ENCODE data around the gene KRT10.

Gene KRT10

DNA sequence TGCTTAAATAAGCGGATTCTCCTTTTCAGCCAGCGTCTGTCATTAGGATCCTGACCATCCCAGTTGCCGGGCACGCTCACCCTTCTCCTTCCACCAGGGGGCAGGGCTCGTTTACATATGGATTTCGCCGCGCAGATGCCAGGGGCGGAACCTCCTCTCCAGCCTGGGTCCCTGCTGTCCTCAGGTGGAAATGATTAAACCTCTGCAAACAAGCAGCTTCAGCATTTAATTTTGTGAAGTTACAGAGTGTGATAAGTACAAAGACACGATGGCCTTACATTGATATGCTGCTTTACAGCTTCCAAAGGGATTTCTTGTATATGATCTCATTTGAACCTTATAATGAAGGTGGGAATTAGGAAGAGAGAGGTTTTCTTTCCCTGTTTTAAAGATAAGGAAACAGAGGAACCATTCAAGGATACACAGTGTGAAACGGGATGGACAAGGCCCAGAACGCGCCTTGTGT, 18.8 kb downstream of the KRT10 start:
- peak; percentile 72 for DNase-seq

DNA sequence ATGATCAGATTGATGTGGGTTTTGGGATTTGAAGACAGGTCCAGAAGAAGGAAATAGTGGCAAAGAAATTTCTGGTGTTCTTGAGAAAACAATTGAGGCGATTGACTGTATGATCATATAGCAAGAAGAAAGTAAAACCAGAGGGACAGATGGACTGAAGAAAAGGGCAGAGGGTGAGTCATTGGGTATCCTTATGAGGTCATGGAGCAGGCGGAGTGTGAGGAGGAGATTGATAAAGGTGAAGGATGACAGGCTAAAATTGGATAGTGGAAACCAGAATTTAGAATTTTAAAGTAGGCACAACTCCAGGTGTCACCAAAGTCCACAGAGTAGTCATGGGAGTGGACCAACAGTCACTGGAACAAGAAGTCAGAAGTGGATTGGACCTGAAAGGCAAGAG, 21.3 kb downstream of the KRT10 start:
- DNase-seq = no peak

DNA sequence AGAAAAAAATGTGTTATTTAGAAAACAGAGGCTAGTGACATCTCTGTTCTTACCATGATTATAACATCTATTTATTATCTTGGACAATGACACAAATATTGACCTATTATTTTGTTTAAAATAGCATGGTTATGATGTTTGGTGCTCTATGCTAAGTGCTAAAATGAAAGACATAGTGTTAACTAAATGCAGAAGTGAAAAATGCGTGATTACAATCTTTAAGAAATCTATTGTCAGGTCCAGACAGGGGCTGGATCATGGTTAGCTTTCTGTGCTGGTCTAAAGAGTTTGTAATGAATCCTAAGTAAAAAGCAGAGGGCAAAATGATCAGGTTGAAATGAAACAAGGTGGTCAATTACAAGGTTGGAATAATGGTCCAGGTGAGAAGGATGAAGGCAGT, 22.0 kb downstream of the KRT10 start:
- no peak for DNase-seq

DNA sequence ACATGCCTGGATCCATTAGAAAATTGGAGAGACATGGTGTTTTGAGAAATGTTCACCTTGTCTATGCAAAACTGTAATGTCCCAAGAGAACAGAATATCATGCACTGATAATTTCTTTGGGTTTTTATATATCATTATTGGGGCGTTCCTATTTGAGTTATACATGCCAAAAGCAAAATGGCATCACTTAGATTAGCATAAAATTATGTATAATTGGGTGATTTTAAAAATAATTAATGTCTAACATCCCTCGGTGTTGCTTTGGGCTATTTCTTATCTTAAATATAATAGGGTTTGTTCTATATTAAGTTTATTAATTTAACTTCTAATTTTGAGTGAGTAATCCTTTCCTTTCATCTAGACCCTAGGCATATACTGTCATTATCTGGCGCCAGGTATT, 22.6 kb downstream of the KRT10 start, which contains the start of gene KRT28:
KRT28 (minus strand) TSS at position 101 of the 400 bp plus-strand sequence; CDS start at position 35, 66 bp downstream.
- no peak for DNase-seq

DNA sequence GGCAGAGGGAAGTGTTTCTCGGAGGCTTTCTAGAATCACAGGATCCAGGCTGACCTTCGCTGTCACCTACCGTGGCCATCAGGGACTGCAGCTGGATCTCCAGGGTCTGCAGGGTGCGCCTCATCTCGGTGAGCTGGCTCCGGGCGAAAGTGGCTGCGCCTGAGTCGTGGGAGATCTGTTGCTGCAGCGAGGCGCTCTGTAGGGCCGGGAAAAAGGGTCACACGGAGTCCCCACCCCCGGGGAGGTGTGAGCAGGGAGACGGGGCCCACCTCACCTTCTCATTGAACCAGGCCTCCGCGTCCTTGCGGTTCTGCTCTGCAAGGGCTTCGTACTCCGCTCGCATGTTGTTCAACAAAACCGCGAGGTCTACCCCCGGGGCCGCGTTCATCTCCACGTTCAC, 25.6 kb downstream of the KRT10 start:
- no peak for DNase-seq

DNA sequence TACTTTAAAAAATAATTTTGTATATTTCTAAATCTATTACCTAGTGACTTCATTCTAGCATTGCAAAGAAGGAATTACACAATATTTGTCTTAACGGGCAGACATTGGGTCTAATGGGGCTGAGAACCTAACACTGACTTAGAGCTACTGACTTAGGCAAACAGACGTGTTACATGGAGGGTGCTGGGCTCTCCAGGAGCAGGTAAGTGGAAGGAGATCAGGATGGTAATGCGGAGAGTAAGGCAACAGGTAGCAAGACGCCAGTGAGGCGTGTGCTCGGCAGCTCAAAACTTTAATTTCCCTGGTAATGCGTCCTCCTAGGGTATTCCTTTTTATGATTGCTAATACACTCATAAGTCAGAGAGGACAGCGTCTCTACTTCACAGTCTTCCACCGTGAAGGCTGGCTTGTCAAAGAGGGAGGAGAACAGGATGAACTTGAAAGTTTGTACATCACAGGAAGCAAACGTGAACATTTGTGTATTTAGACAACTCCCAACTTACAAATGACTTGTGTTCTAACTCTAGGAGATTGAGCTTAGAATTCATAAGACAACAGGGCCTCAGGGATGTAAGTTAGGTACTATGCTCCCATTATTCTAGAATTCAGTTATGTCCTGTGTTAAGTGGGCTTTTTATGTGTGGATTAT, 27.3 kb downstream of the KRT10 start:
- no peak for DNase-seq

DNA sequence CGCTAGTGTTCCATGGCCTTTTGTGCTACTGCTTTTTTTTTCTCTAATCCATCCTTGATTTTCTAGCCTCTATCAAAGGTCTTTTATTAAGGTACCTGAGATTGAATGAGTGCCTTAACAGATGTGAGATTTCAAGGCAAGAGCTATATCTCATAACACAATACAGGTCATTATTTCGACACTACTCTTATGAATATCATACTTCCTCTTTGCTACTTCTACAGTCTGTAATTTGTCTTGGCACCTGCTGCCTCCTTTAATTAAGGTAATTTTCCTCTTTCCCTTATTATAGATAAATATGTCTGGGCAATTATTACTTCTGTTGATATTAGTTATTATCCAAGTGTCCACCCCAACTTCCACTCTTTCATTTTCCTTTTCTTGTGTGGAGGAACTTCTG, 27.9 kb downstream of the KRT10 start:
- DNase-seq = no peak

DNA sequence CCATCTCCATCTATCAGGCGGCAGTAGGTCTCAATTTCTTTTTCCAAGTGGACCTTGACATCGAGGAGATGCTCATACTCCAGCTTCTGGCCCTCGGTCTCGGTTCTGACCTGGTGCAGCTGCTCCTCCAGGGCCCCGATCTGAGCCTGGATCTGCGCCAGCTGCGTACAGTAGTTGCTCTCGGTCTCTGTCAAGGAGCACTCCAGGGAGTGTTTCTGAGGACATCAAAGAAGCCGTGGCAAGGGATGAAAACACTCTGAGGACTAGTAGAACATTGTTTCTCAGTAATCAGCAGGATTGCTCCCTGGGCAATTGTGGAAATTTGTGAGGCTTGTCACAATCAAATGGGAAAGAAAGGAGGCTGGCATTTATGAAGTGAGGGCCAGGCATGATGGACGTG, 28.6 kb downstream of the KRT10 start:
- DNase-seq = no peak

DNA sequence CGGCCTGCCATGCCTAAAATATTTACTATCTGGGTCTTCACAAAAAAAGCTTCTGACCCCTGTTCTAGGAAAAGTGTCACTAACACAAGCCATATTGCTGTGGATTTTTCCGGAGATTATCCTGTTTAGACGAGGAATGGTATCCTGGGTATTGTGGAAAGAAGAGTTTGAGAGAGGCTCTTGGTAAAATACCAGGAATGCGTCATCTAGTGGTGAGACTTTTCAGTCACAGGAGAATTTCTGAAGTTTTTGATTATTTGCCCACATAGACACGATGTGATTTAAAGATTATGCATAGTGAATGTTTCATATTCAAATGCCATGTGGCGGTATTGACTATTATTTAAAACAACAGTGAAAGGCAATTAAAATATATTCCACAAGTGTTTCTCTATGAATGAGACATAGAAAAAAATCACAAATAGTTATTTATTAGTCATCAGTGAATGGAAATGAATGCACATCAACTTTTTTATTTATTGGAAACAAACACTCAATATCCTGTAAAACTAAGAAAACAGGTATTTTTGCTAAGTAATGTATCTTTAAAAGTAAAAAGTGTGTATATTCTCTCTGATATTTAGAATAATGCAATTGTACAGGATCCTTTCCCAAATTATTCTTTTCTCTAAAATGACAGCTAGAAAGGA, 30.5 kb downstream of the KRT10 start:
- DNase-seq = peak; percentile 49

DNA sequence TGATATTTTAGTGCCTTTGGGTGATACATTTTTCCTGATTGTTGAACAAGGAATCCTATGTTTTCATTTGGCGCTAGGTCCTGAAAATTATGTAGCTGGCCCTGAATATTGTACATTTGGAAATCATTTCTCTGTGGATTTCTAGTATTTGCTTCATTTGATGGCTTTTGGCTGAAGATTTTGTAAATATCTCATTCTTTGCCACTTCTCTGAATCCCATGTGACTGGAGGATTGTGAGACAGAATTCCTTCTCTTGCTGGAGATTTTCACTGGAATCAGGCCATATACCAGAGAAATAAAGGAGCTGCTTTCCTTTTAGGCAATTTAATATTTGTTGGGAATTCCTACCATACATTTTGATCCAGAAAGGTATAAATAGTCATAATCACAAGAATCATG, 31.3 kb downstream of the KRT10 start:
- peak; percentile 27 for DNase-seq

DNA sequence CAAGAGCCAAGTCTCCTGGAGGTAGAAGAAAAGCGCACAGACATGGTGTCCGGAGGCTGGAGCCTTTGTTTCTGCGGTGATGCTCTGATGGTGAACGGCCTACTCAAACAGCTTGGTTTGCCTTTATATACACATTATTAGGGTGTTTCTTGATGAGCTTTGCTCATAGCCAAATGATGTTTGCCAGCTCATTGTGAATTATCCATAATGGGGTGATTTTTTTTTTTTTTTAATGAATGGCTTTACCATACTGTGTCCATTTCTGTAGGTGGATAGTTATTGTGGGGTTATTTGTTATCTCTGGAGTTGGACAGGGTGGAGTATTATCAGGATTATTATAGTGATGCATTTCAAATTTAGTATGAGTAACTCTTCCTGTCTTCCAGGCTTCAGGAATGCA, 40.0 kb downstream of the KRT10 start, which contains the start of gene KRT27:
KRT27 (minus strand) TSS at position 101 of the 400 bp plus-strand sequence; CDS start at position 44, 57 bp downstream.
- DNase-seq = no peak

DNA sequence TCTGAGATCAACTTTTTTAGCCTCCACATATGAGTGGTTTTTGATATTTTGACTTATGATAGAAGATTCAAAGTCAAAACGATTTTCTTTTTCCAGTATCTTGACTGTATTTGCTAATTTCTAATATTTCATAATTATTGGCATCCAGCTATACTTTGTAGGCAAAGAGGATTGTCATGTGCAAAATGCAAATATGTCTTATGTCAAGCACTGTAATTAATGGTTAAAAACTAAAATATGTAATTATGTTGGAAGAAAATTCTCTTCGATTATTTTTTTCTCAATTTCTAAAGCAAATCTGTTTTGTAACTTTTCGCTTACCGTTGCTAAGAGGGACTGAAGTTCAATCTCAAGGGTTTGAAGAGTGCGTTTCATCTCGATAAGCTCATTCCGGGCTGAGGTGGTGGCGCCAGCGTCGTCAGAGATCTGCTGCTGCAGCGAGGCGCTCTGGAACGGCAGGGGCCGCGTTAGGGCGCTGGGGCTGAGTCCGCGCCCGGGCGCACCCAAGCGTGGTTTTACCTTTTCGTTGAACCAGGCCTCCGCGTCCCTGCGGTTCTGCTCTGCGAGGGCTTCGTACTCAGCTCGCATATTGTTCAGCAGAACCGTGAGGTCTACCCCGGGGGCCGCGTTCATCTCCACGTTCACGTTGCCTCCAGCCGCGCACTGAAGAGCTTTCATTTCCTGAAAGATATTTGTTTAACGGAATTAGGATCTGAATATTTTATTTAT, 43.1 kb downstream of the KRT10 start:
- DNase-seq = no peak

DNA sequence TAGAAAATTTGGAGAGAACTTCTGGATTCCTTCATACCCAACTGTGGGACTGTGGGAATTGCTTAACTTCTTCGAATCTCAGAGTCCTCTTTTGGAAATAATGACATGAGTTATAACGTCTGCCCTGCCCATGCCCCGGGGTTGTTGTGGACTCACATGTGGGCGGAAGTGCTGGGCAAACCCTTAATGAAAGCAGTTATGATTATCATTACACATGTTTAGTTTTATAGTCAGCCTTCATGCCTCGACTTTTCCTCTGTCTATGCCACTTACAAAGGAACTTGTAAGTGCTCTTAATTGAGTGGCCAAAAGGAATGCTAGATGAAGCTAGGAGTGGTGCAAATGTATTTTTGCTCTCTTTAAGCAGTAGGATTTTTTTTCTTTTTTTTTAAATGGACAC, 44.0 kb downstream of the KRT10 start:
- no peak for DNase-seq

DNA sequence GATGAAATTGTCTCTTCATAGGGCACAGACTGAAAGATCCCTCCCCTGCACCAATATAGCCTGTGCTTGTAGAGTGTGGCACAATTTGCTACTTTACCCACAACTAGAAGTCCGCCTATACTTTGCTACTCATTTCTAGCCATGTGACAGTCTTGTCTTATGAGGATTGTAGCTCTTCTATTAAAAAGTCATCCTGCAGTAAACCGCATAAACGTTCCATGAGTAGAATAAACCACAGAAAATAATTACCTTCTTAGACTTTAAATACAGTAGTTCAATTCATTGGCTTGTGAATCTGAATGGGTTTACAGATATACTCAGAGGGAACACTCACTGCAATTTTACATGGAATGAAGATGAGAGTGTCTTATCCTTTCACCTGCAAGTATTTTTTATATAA, 44.4 kb downstream of the KRT10 start:
- no peak for DNase-seq

DNA sequence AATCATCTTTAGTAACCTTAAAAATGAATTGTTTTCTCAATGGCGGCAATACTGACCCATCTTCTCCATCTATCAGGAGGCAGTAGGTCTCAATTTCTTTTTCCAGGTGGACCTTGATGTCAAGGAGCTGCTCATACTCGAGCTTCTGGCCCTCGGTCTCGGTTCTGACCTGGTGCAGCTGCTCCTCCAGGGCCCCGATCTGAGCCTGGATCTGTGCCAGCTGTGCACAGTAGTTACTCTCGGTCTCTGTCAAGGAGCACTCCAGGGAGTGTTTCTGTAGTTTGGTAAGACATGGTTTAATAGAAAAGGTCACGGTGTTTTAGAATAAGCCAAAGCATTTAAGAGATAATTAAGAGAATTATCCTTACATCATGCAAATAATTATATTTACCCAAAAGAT, 45.0 kb downstream of the KRT10 start:
- no peak for DNase-seq

DNA sequence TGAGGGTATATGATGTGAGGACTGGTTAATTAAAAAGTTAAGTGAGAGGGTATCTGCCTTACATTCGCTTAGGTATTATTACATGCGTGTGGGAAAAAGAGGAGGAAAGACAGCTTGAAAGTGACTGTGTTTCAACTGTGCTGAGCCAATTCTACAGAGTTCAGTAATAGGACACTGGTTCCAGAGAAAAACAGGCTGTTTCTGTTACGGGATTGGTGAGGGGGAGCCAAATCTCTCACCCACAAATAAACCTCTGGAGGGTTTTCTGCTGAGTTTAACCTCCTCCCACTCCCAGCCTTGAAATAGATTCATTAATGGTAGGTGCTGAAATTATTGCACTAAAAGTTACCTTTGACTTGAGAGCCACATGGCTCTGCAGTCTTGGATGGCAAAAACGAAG, 46.5 kb downstream of the KRT10 start:
- no peak for DNase-seq

DNA sequence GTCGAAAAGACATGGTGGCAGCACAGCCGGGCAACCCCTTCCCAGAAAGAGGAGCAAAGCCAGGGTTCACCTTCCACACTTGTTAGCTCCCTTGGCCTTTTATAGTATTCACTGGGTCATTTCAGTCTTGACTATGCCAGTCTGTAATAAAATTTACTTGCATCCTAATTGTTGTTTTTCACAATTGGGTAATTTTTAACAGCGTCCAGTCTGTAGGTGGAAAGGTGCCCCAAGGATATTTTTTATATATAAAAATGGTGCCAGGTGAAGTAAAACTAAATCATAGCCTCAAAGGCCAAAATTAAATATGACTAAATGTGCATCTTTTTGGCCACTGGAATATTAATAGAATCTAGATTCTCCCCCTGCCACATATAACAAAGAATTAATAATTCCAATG, 50.3 kb downstream of the KRT10 start, which contains the start of gene KRT26:
KRT26 (minus strand) TSS at position 101 of the 400 bp plus-strand sequence; CDS start at position 13, 88 bp downstream.
- DNase-seq = no peak
